HCT116 (cell line): ENCODE results near the gene ZBTB16. TPM values are rescaled to one million over a fixed set of nuclear protein-coding genes. Genes with fewer than 3 reads are reported as not detected.

Experiments used
- ATAC-seq: fragments of 200-7000 bp; cut with Tn5 transposase; 2 replicates; pipeline ENCODE4 v1.9.1; 2020; ENCODE audit warnings: mild to moderate bottlenecking, moderate library complexity
- BruUV-seq: library from RNA; stranded (reverse); fragments of 400-500 nt; replicated peaks from 2 replicates; lab custom pipeline; 2021; lab: Mats Ljungman, UMichigan
- CTCF ChIA-PET: fragments of 300-600 bp; sonication (Branson Sonifier 250); formaldehyde crosslinking; loops from one replicate; lab custom pipeline; 2021; ENCODE audit warnings: antibody characterized with exemption; lab: Charles Lee
- POLR2A ChIA-PET: fragments of 300-600, 350-600 bp; sonication (Branson Sonifier 250); formaldehyde crosslinking; loops from one replicate; lab custom pipeline; 2021; ENCODE audit warnings: antibody characterized with exemption; lab: Charles Lee
- RAD21 ChIA-PET, 2 experiments: fragments of 300-600 bp; sonication (Branson Sonifier 250); formaldehyde crosslinking; loops; one replicate each; lab custom pipeline; 2023; ENCODE audit warnings: low total read pairs in 2 of 2; ENCODE audit not compliant: uncharacterized antibody in 2 of 2, unreplicated experiment in 2 of 2, low non-redundant PET in 1 of 2; lab: Charles Lee
- DNase-seq: peaks from one replicate; pipeline ENCODE4 v3.0.0-alpha.2; 2010; ENCODE audit warnings: low read depth, low spot score
- H2AFZ ChIP-seq: fragments of 200-600 bp; shearing (Covaris generic), sonication (generic); 2 replicates; pipeline ENCODE4 v1.6.1; 2017; ENCODE audit warnings: low read depth, mixed run types, mixed read lengths, antibody characterized with exemption, low read length; ENCODE audit not compliant: poor library complexity, severe bottlenecking
- H3K27ac ChIP-seq: 2 replicates; pipeline ENCODE4 v1.5.1; 2012; ENCODE audit warnings: low read depth, low read length
- H3K27me3 ChIP-seq: fragments of 200-600 bp; sonication (generic); 2 replicates; pipeline ENCODE4 v1.6.1; 2016; ENCODE audit warnings: mixed run types, low read length, mixed read lengths; ENCODE audit not compliant: insufficient read depth
- H3K36me3 ChIP-seq, 2 experiments: fragments of 200-500 bp in 1 of 2; fragments of 200-600 bp in 1 of 2; sonication (Bioruptor generic) in 1 of 2; sonication (generic) in 1 of 2; 2 replicates each; pipeline versions ENCODE4 v1.5.1 to v1.6.1; 2014 to 2016; ENCODE audit warnings: low read length in 2 of 2, inconsistent platforms in 1 of 2, mixed read lengths in 1 of 2, mixed run types in 1 of 2; ENCODE audit not compliant: insufficient read depth in 2 of 2, control insufficient read depth in 1 of 2
- H3K4me1 ChIP-seq, 2 experiments: fragments of 200-600 bp in 1 of 2; sonication (generic) in 1 of 2; 2 replicates each; pipeline versions ENCODE4 v1.5.1 to v1.6.1; 2012 to 2017; ENCODE audit warnings: low read length in 2 of 2, inconsistent platforms in 1 of 2, mild to moderate bottlenecking in 1 of 2, mixed read lengths in 1 of 2, mixed run types in 1 of 2, moderate library complexity in 1 of 2; ENCODE audit not compliant: insufficient read depth in 2 of 2, control insufficient read depth in 1 of 2
- H3K4me2 ChIP-seq: fragments of 200-600 bp; sonication (generic); 2 replicates; pipeline ENCODE4 v1.6.1; 2017; ENCODE audit warnings: mixed run types, low read length, mixed read lengths
- H3K4me3 ChIP-seq, 2 experiments: fragments of 200-600 bp in 1 of 2; sonication (generic) in 1 of 2; replicated peaks in 1 of 2; 2 replicates each; pipeline ENCODE4 v1.5.1; 2011 to 2016; ENCODE audit warnings: low read length in 2 of 2, control low read depth in 1 of 2, low read depth in 1 of 2, mild to moderate bottlenecking in 1 of 2, mixed read lengths in 1 of 2, mixed run types in 1 of 2
- H3K79me2 ChIP-seq: fragments of 200-600 bp; sonication (generic); 2 replicates; pipeline ENCODE4 v1.6.1; 2017; ENCODE audit warnings: mild to moderate bottlenecking, mixed run types, low read length, moderate library complexity, mixed read lengths; ENCODE audit not compliant: insufficient read depth
- H3K9ac ChIP-seq: fragments of 200-600 bp; sonication (generic); 2 replicates; pipeline ENCODE4 v1.6.1; 2016; ENCODE audit warnings: low read length, mixed read lengths
- H3K9me2 ChIP-seq: fragments of 200-600 bp; sonication (generic), shearing (Covaris generic); 2 replicates; pipeline ENCODE4 v1.6.1; 2017; ENCODE audit warnings: mixed run types, mild to moderate bottlenecking, moderate library complexity; ENCODE audit not compliant: insufficient read depth
- H3K9me3 ChIP-seq, 2 experiments: fragments of 200-500 bp in 1 of 2; fragments of 200-600 bp in 1 of 2; sonication (Bioruptor generic) in 1 of 2; sonication (generic) in 1 of 2; 2 replicates each; pipeline ENCODE4 v1.6.1; 2014 to 2017; ENCODE audit warnings: low read length in 2 of 2, mixed read lengths in 2 of 2, inconsistent platforms in 1 of 2, low read depth in 1 of 2, mild to moderate bottlenecking in 1 of 2, mixed run types in 1 of 2, moderate library complexity in 1 of 2; ENCODE audit not compliant: control insufficient read depth in 1 of 2, insufficient read depth in 1 of 2
- H4K20me1 ChIP-seq: fragments of 200-600 bp; sonication (generic), shearing (Covaris generic); 2 replicates; pipeline ENCODE4 v1.6.1; 2017; ENCODE audit warnings: mixed run types, mild to moderate bottlenecking, moderate library complexity; ENCODE audit not compliant: insufficient read depth
- CBX3 ChIP-seq: IDR thresholded peaks from 2 replicates; pipeline ENCODE4 v1.6.1; 2012; ENCODE audit warnings: low read depth
- EGR1 ChIP-seq: IDR thresholded peaks from 2 replicates; pipeline ENCODE4 v1.6.1; 2012; ENCODE audit warnings: low read depth
- ELF1 ChIP-seq: IDR thresholded peaks from 2 replicates; pipeline ENCODE4 v1.6.1; 2012; ENCODE audit warnings: low read depth, borderline replicate concordance
- EZH2 ChIP-seq: fragments of 200-600 bp; sonication (generic); IDR thresholded peaks from 2 replicates; pipeline ENCODE4 v1.6.1; 2017; ENCODE audit warnings: antibody characterized with exemption, mixed run types
- FOSL1 ChIP-seq: IDR thresholded peaks from 2 replicates; pipeline ENCODE4 v1.6.1; 2012; ENCODE audit warnings: low read depth
- JUND ChIP-seq: IDR thresholded peaks from 2 replicates; pipeline ENCODE4 v1.6.1; 2012
- POLR2A ChIP-seq: IDR thresholded peaks from 2 replicates; pipeline ENCODE4 v1.7.0; 2011; ENCODE audit warnings: borderline replicate concordance; ENCODE audit not compliant: insufficient read depth, insufficient read length; ENCODE audit errors: extremely low read depth
- POLR2AphosphoS5 ChIP-seq: IDR thresholded peaks from 2 replicates; pipeline ENCODE4 v1.6.1; 2011; ENCODE audit warnings: mild to moderate bottlenecking, low read depth, low read length, moderate library complexity
- RAD21 ChIP-seq: IDR thresholded peaks from 2 replicates; pipeline ENCODE4 v1.6.1; 2012; ENCODE audit warnings: low read depth, mild to moderate bottlenecking
- SIN3A ChIP-seq: IDR thresholded peaks from 2 replicates; pipeline ENCODE4 v1.6.1; 2012; ENCODE audit warnings: low read depth
- SP1 ChIP-seq: IDR thresholded peaks from 2 replicates; pipeline ENCODE4 v1.6.1; 2012; ENCODE audit warnings: low read depth
- SRF ChIP-seq: IDR thresholded peaks from 2 replicates; pipeline ENCODE4 v1.6.1; 2012; ENCODE audit warnings: low read depth
- TCF7L2 ChIP-seq: IDR thresholded peaks from 2 replicates; pipeline ENCODE4 v1.7.0; 2011; ENCODE audit warnings: borderline replicate concordance, inconsistent platforms; ENCODE audit not compliant: insufficient read depth, insufficient read length; ENCODE audit errors: extremely low read depth
- YY1 ChIP-seq: IDR thresholded peaks from 2 replicates; pipeline ENCODE4 v1.6.1; 2011; ENCODE audit warnings: low read length, low read depth, moderate library complexity, mild to moderate bottlenecking; ENCODE audit not compliant: insufficient replicate concordance; ENCODE audit errors: extremely low read depth
- ZFX ChIP-seq: fragments of 450-650 bp; IDR thresholded peaks from 2 replicates; pipeline ENCODE4 v1.6.1; 2017
- ZNF274 ChIP-seq: fragments of 200-500 bp; sonication (Bioruptor generic); IDR thresholded peaks from 2 replicates; pipeline ENCODE4 v1.6.1; 2014; ENCODE audit warnings: mild to moderate bottlenecking, low read depth, low read length, inconsistent platforms
- intact Hi-C: fragments of 100-400 bp; cut with micrococcal nuclease; formaldehyde crosslinking; loops from 2 replicates; pipeline ENCODE4 v1.10.0; 2022
- total RNA-seq: library from RNA; stranded (reverse); gene quantifications from one replicate; pipeline ENCODE4 v1.2.1, GENCODE V29; 2021; ENCODE audit not compliant: unreplicated experiment
- TF ChIP-seq, protein P1 (sequence below): IDR thresholded peaks from 2 replicates; pipeline ENCODE4 v1.6.1; 2012; ENCODE audit warnings: low read depth
- TF ChIP-seq, protein P2 (sequence below), 3 experiments: fragments of 200-600 bp in 1 of 3; sonication (generic) in 1 of 3; IDR thresholded peaks in 2 of 3; conservative IDR thresholded peaks in 1 of 3; 2 replicates each; pipeline ENCODE4 v1.5.1; 2012 to 2017; ENCODE audit warnings: low read depth in 2 of 3, low read length in 2 of 3, antibody characterized with exemption in 1 of 3, borderline replicate concordance in 1 of 3, control low read depth in 1 of 3, mild to moderate bottlenecking in 1 of 3, mixed read lengths in 1 of 3, mixed run types in 1 of 3, moderate library complexity in 1 of 3; ENCODE audit not compliant: insufficient read depth in 1 of 3

Gene ZBTB16
- total RNA-seq, 1 experiment from 2014 or later, result 0.30 TPM

DNA sequence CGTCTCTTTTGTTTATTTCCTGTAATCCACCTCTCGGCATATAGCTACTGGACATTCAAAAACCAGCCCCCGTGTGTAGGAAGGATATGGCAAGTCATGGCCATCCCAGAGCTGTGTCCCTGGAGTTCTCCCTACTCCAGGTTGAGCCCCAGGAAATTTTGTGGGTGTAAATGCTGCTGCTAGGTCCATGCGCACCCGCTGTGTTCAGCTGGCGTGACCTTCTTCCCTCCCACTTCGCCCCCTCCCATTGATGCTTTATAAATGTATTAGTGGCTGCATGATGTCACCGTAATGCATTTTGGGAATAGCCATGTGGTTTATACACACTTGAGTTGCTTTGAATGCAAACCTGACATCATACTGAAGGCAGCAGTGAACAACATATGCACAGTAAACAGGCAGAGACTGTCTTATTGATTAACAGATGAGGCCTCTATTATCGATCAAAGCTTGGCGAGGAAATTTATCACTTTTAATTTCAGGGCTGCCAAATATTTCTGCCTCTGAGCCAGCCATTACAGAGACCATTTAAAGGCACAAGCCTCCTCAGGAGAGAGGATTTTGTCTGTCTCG lies 123.0 kb downstream of the ZBTB16 start:
- H3K9ac ChIP-seq, result no peak overlapping the region
- ATAC-seq, result no peak
- H2AFZ ChIP-seq, result no peak overlapping the region
- H3K27me3 ChIP-seq, result peaks cover 43% of the 10 kb centered on the region
- H3K9me2 ChIP-seq, result no peaks in the 10 kb centered on the region
- BruUV-seq, result no TSS peak
- POLR2A ChIA-PET, result no interaction called here
- H3K4me1 ChIP-seq, result no peaks in the 10 kb centered on the region
- no peak overlapping the region for H3K4me3 ChIP-seq
- H3K79me2 ChIP-seq, result no peaks in the 10 kb centered on the region
- no peaks in the 10 kb centered on the region for H3K36me3 ChIP-seq
- DNase-seq, result no peak
- no peak overlapping the region for H3K4me2 ChIP-seq
- no peaks in the 10 kb centered on the region for H3K9me3 ChIP-seq
- TF ChIP-seq ZNF274 (no peak), SRF (no peak), SIN3A (no peak), FOSL1 (no peak), YY1 (no peak), RAD21 (no peak), POLR2AphosphoS5 (no peak), EZH2 (no peak), ELF1 (no peak), CBX3 (no peak), EGR1 (no peak), JUND (no peak), TCF7L2 (no peak), POLR2A (no peak), SP1 (no peak), ZFX (no peak)
- TF ChIP-seq, protein P1, sequence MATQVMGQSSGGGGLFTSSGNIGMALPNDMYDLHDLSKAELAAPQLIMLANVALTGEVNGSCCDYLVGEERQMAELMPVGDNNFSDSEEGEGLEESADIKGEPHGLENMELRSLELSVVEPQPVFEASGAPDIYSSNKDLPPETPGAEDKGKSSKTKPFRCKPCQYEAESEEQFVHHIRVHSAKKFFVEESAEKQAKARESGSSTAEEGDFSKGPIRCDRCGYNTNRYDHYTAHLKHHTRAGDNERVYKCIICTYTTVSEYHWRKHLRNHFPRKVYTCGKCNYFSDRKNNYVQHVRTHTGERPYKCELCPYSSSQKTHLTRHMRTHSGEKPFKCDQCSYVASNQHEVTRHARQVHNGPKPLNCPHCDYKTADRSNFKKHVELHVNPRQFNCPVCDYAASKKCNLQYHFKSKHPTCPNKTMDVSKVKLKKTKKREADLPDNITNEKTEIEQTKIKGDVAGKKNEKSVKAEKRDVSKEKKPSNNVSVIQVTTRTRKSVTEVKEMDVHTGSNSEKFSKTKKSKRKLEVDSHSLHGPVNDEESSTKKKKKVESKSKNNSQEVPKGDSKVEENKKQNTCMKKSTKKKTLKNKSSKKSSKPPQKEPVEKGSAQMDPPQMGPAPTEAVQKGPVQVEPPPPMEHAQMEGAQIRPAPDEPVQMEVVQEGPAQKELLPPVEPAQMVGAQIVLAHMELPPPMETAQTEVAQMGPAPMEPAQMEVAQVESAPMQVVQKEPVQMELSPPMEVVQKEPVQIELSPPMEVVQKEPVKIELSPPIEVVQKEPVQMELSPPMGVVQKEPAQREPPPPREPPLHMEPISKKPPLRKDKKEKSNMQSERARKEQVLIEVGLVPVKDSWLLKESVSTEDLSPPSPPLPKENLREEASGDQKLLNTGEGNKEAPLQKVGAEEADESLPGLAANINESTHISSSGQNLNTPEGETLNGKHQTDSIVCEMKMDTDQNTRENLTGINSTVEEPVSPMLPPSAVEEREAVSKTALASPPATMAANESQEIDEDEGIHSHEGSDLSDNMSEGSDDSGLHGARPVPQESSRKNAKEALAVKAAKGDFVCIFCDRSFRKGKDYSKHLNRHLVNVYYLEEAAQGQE, result no peak
- TF ChIP-seq, protein P2, sequence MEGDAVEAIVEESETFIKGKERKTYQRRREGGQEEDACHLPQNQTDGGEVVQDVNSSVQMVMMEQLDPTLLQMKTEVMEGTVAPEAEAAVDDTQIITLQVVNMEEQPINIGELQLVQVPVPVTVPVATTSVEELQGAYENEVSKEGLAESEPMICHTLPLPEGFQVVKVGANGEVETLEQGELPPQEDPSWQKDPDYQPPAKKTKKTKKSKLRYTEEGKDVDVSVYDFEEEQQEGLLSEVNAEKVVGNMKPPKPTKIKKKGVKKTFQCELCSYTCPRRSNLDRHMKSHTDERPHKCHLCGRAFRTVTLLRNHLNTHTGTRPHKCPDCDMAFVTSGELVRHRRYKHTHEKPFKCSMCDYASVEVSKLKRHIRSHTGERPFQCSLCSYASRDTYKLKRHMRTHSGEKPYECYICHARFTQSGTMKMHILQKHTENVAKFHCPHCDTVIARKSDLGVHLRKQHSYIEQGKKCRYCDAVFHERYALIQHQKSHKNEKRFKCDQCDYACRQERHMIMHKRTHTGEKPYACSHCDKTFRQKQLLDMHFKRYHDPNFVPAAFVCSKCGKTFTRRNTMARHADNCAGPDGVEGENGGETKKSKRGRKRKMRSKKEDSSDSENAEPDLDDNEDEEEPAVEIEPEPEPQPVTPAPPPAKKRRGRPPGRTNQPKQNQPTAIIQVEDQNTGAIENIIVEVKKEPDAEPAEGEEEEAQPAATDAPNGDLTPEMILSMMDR (IDR thresholded peaks at IDR 0.05 in 2 of 3, conservative IDR thresholded peaks at IDR 0.05 in 1 of 3; ENCODE audit: borderline replicate concordance in 1 of 3, insufficient read depth in 1 of 3, low read depth in 2 of 3, low read length in 2 of 3), result no peak
- H4K20me1 ChIP-seq, result no peaks in the 10 kb centered on the region
- RAD21 ChIA-PET, result no interaction called here
- intact Hi-C loops, result loop anchor here (5.0 kb wide), 2 partner anchors 80 to 285 kb away; no protein-coding TSS in a partner anchor
- CTCF ChIA-PET, result interaction anchor here (1.6 kb wide), 1 partner anchor 287 kb away, joined by 6 read pairs; no protein-coding TSS in a partner anchor
- H3K27ac ChIP-seq, result no peak overlapping the region
